Amygdala (tissue), 56 donors: ENCODE data around the gene BPIFB2.
"Not testable (repeated sequence)": the region's sequence is repeated elsewhere in the genome, so short reads cannot be mapped to it uniquely, and the experiment has no call there.

Experiments
- DNase-seq, 56 donors: peaks; one replicate each; lab custom pipeline; 2025; lab: John Stamatoyannopoulos, UW

Gene BPIFB2

GRCh38 chr20:33007376-33008335 lies at the start of gene BPIFB2:
TSS of gene BPIFB2 (plus strand) at chr20:33007704. CDS start at chr20:33008575, 871 bp downstream.
- DNase-seq, result no peak

GRCh38 chr20:32958574-32958973 lies 48.9 kb upstream of the BPIFB2 start:
- no peak for DNase-seq

GRCh38 chr20:32959351-32960221 lies 47.9 kb upstream of the BPIFB2 start:
- no peak for DNase-seq

- no peak for DNase-seq
These were observed 47.3 kb upstream of the BPIFB2 start for GRCh38 chr20:32960222-32960518.

- DNase-seq, result no peak
These were observed 46.4 kb upstream of the BPIFB2 start for GRCh38 chr20:32960849-32961731.

- DNase-seq, result no peak
These were observed 45.5 kb upstream of the BPIFB2 start for GRCh38 chr20:32962053-32962452.

GRCh38 chr20:32962646-32963045 lies 44.9 kb upstream of the BPIFB2 start:
- DNase-seq, result not testable (repeated sequence)

- DNase-seq, result no peak
These were observed 44.3 kb upstream of the BPIFB2 start for GRCh38 chr20:32963176-32963575.

- DNase-seq, result no peak
These were observed 42.9 kb upstream of the BPIFB2 start for GRCh38 chr20:32964575-32964974.

GRCh38 chr20:32965115-32965514 lies 42.4 kb upstream of the BPIFB2 start:
- no peak for DNase-seq

GRCh38 chr20:32965581-32966373 lies 41.7 kb upstream of the BPIFB2 start:
- no peak for DNase-seq

GRCh38 chr20:32966382-32966781 lies 41.1 kb upstream of the BPIFB2 start:
- DNase-seq, result no peak

- no peak for DNase-seq
These were observed 40.4 kb upstream of the BPIFB2 start for GRCh38 chr20:32966881-32967781.

GRCh38 chr20:32967961-32968457 lies 39.5 kb upstream of the BPIFB2 start:
- no peak for DNase-seq

- no peak for DNase-seq
These were observed 38.8 kb upstream of the BPIFB2 start for GRCh38 chr20:32968478-32969241.

- no peak for DNase-seq
These were observed 38.0 kb upstream of the BPIFB2 start for GRCh38 chr20:32969356-32970114.
